Fibroblast of skin of right biceps (primary cell): Measurements from ENCODE around the gene RUNX2.

ENCODE experiments used
- DNase-seq: peaks from one replicate; pipeline ENCODE4 v3.0.0-alpha.2; 2013

RUNX2 gene

GRCh38 chr6:45597424-45597823 is 269.3 kb downstream of the RUNX2 start:
- DNase-seq, result no peak

- no peak for DNase-seq
Observed at GRCh38 chr6:45599053-45599452, 270.9 kb downstream of the RUNX2 start.

GRCh38 chr6:45605971-45606370 is 277.8 kb downstream of the RUNX2 start:
- DNase-seq, result no peak

GRCh38 chr6:45606831-45607400 is 278.8 kb downstream of the RUNX2 start:
- DNase-seq, result no peak

DNA sequence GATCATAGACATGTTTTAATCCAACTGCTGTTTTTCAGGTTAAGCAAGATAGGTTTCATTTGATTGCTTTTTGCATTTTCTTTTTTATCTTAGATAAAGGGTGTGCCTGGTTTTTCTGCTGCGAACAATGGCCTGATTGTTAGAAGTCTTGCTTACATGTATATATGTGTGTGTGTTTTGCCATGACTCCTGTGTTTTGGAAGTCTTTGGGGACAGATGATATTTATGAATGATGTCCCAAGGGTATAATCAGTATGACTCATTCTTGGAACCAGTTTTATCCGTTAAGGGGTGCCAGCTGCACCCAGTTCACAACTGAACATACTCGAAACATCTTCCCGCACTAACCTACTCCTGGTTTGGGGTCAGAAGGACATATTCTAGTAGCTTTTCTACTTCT is 279.7 kb downstream of the RUNX2 start:
- peak; percentile 58 for DNase-seq

- peak; percentile 71 for DNase-seq
Observed at GRCh38 chr6:45608252-45608913, 280.3 kb downstream of the RUNX2 start.

DNA sequence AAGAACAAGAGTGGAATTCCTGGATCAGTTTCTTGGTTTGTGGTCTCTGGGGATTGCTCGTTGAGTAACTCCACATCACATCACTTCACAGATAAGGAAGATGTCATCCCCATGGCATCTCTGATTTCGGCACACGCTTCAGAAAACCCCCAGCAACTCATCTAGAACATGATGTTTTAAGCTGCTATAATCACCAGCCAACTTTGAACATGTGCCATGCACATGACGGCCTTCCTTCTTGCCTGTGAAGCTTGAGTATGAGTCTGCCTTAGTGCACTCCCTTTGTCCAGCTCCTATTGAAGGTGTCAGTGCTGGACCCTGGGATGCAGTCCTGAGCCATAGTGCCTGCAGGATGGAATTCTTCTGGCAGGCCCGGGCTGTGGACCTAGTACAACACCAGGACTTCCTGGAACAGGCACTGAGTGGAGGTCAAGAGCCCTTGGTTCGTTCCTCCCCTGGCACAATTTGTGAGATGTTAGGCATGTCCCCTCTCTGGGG is 281.1 kb downstream of the RUNX2 start:
- DNase-seq, result peak; percentile 97

GRCh38 chr6:45610374-45610773 is 282.2 kb downstream of the RUNX2 start:
- DNase-seq, result no peak

DNA sequence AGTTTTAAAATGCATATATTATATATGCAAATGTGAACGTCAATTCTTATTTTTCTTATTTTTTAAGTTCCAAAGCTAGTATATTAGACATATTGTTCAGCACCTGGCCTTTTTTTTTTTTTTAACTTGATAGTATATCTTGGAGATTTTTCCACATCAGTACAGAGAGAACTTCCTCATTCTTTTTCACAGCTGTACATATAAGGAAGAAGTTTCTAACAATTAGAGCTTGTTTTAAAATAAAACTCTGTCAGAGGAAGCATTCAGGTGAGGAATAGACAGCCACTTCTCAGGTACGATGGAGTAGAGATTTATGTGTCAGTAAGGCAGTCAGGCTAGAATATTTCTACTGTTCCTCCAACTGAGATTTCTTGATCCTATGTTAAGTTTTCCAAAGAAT is 282.7 kb downstream of the RUNX2 start:
- no peak for DNase-seq

DNA sequence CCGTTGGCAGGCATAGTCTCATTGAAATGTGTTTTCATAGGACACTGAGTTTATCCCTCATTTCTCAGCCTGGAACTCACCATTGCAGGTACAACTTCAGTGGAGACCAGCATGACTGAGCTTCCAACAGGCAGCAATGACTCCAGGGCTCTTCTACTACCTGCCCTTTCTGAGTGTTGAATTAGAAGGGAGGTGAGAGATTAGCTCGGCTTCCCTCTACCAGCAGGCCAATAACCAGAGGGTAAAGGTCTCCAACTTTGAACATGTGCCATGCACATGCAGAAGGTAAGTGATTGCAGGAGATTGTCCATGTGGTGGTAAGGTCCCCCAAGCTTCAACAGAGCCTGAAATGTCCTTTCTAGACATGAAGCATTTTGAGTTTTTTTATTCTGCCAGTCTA is 283.4 kb downstream of the RUNX2 start:
- DNase-seq, result no peak

- peak; percentile 88 for DNase-seq
Observed at GRCh38 chr6:45613656-45614055, 285.5 kb downstream of the RUNX2 start.

GRCh38 chr6:45614488-45615285 is 286.6 kb downstream of the RUNX2 start:
- no peak for DNase-seq

- no peak for DNase-seq
Observed at GRCh38 chr6:45616209-45616608, 288.1 kb downstream of the RUNX2 start.

- DNase-seq, result peak; percentile 41
Observed at GRCh38 chr6:45617441-45617840, 289.3 kb downstream of the RUNX2 start.

DNA sequence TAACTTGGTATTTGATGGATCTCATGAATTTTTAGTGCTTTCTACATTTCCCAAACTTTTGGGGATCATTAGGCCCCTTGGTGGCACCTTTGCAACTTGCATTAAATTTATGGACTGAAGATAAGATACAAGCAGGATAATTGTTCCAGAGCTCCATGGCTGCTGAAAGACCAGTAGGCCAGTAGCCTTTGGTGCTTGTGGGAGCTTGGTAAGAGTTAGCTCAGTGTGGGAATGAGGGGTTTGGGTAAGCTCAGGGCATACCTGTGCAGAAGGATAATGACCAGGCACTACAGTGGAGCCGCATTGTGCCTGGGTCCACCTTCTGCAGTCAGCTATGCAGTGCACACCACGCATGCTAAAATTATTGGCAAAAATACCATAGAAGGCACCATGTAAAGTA is 290.1 kb downstream of the RUNX2 start:
- DNase-seq, result no peak

DNA sequence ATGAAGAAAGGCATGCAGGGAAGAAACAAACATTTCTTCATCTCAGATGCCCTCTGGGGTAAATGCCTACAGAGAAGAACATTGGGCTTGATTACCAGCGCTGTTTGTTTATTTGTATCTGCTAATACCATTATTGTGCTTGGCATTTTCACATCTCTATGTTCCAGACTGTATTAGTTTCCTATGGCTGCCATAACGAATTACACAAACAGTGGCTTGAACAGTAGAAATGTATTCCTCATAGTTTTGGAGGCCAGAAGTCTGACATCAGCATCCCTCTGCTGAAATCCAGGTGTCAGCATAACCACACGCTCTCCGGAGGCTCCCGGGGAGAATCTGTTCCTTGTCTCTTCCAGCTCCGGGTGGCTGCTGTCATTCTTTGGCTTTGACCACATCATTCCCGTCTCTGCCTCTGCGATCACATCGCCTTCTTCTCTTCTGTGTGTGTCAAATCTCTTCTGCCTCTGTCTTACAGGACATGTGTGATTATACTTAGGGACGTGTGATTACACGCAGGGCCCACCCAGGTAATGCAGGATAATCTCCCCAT is 291.2 kb downstream of the RUNX2 start:
- peak; percentile 74 for DNase-seq

DNA sequence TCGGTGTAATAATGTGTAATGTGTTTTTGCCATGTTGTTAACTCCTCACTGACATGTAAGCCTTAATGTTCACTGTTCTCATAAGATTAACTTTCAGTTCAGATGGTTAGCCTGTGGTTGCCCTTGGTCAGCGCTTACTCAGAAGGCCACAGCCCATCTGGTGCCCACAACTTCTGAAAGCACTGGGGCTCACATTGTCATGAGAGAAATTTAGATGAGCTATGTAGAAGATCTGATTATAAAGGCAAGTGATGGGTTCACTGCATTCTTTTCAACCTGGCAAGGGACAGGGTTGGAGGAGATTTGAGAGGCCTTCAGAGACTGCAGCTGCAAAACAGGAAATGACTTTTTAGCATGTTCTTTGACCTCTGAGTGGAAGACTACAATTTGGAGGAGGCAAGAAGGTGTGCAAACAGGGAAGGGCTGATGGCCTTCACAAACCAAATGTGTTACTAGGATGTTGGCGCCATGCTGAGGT is 291.9 kb downstream of the RUNX2 start:
- no peak for DNase-seq

- DNase-seq, result no peak
Observed at GRCh38 chr6:45624228-45624627, 296.1 kb downstream of the RUNX2 start.

DNA sequence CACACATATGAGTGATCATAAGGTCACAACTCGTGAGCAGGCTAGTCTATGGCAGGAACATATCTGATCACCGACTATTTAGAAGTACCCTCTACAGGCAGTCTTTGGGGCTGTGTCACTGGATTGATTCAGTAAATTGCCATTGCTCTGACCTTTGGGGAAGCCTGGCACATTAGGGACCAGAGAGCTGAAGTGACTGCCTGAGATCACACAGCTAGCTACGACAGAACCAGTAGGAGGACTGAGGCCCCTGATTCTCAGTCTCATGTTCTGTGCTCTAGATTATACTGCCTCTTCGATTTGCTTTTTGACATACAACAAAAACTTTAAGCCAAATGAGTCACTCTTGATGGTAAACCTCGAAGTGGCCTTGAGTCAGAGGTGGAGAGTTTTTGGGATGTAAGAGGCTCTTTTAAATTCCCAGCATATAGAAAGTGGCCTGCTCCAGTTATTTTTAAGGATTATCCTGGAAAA is 297.1 kb downstream of the RUNX2 start:
- peak; percentile 92 for DNase-seq

- DNase-seq, result peak; percentile 98
Observed at GRCh38 chr6:45626087-45626891, 298.2 kb downstream of the RUNX2 start.

GRCh38 chr6:45630314-45630713 is 302.2 kb downstream of the RUNX2 start:
- DNase-seq, result no peak

- peak; percentile 67 for DNase-seq
Observed at GRCh38 chr6:45630801-45631200, 302.7 kb downstream of the RUNX2 start.
